ENCODE measurements around the gene HMGN2. TPM values are rescaled to one million over a fixed set of nuclear protein-coding genes. Genes with fewer than 3 reads are reported as not detected.

The HMGN2 gene
- total RNA-seq, 1 experiment from 2014 or later: 414 TPM

DNA sequence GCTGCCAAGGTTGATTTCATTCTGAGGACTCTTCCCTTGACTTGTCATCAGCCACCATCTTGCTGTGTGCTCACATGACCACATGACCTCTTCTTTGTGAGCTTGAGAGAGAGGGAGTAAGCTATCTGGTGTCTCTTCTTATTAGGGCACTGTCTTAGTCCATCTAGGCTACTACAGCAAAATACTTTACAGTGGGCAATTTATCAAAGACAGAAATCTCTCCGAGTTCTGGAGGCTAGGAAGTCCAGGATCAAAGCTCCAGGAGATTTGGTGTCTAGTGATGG is 45.5 kb downstream of the HMGN2 start:
- no peaks in the 10 kb centered on the region for H3K36me3 Mint-ChIP-seq
- no peak for DNase-seq (ENCODE audit: low spot score)

DNA sequence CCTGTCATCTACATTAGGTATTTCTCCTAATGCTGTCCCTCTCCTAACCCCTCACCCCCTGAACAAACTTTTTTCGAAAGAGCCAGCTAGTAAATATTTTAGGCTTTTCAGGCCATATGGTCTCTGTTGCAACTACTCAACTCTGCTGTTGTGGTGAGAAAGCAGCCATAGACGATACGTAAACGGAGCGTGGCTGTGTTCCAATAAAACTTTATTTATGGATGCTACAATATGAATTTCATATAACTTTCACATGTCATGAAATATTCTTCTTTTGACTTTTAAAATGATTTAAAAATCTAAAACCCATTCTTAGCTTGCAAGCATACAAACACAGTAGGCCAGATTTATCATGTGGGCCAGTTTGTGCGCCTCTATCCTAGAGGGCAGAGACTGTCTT is 46.1 kb downstream of the HMGN2 start:
- Mint-ChIP-seq H3K36me3 (no peaks in the 10 kb centered on the region), H3K4me1 (peaks cover 9% of the 10 kb centered on the region), H3K9me3 (no peaks in the 10 kb centered on the region), H3K27ac (no peak overlapping the region), H3K27me3 (ENCODE audit: low read depth) (no peaks in the 10 kb centered on the region), H3K4me3 (no peak overlapping the region)
- POLR2A ChIA-PET: interaction anchor here (0.5 kb wide), 1 partner anchor 267 kb away, joined by 3 read pairs; no protein-coding TSS in a partner anchor
- no peak for DNase-seq (ENCODE audit: low spot score)
- ATAC-seq: no peak
- CTCF ChIA-PET: interaction anchor here (0.9 kb wide), 1 partner anchor 19 kb away, joined by 3 read pairs; no protein-coding TSS in a partner anchor
- TF ChIP-seq ETV6 (CRISPR knock-in tag; IDR thresholded peaks at IDR 0.05) (no peak), ZNF423 (CRISPR knock-in tag; IDR thresholded peaks at IDR 0.05) (no peak), MYBL2 (CRISPR knock-in tag; IDR thresholded peaks at IDR 0.05) (no peak), OVOL2 (CRISPR knock-in tag; IDR thresholded peaks at IDR 0.05; ENCODE audit: borderline replicate concordance) (no peak), FOXP1 (CRISPR knock-in tag; IDR thresholded peaks at IDR 0.05; ENCODE audit: borderline replicate concordance) (no peak), RELA (CRISPR knock-in tag; IDR thresholded peaks at IDR 0.05; ENCODE audit: borderline replicate concordance) (no peak), ZNF671 (CRISPR knock-in tag; IDR thresholded peaks at IDR 0.05) (no peak), SMAD4 (CRISPR knock-in tag; IDR thresholded peaks at IDR 0.05) (no peak), NFATC4 (CRISPR knock-in tag; IDR thresholded peaks at IDR 0.05) (no peak), HMGA2 (CRISPR knock-in tag; IDR thresholded peaks at IDR 0.05) (no peak)
- TF ChIP-seq, protein P1, sequence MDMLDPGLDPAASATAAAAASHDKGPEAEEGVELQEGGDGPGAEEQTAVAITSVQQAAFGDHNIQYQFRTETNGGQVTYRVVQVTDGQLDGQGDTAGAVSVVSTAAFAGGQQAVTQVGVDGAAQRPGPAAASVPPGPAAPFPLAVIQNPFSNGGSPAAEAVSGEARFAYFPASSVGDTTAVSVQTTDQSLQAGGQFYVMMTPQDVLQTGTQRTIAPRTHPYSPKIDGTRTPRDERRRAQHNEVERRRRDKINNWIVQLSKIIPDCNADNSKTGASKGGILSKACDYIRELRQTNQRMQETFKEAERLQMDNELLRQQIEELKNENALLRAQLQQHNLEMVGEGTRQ (CRISPR knock-in tag; IDR thresholded peaks at IDR 0.05): no peak
- TF ChIP-seq, protein P2, sequence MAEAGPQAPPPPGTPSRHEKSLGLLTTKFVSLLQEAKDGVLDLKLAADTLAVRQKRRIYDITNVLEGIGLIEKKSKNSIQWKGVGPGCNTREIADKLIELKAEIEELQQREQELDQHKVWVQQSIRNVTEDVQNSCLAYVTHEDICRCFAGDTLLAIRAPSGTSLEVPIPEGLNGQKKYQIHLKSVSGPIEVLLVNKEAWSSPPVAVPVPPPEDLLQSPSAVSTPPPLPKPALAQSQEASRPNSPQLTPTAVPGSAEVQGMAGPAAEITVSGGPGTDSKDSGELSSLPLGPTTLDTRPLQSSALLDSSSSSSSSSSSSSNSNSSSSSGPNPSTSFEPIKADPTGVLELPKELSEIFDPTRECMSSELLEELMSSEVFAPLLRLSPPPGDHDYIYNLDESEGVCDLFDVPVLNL (CRISPR knock-in tag; IDR thresholded peaks at IDR 0.05; ENCODE audit: borderline replicate concordance, low read depth): no peak
- TF ChIP-seq, protein P3, sequence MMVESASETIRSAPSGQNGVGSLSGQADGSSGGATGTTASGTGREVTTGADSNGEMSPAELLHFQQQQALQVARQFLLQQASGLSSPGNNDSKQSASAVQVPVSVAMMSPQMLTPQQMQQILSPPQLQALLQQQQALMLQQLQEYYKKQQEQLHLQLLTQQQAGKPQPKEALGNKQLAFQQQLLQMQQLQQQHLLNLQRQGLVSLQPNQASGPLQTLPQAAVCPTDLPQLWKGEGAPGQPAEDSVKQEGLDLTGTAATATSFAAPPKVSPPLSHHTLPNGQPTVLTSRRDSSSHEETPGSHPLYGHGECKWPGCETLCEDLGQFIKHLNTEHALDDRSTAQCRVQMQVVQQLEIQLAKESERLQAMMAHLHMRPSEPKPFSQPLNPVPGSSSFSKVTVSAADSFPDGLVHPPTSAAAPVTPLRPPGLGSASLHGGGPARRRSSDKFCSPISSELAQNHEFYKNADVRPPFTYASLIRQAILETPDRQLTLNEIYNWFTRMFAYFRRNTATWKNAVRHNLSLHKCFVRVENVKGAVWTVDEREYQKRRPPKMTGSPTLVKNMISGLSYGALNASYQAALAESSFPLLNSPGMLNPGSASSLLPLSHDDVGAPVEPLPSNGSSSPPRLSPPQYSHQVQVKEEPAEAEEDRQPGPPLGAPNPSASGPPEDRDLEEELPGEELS (CRISPR knock-in tag; IDR thresholded peaks at IDR 0.05): no peak
- TF ChIP-seq, protein P4, sequence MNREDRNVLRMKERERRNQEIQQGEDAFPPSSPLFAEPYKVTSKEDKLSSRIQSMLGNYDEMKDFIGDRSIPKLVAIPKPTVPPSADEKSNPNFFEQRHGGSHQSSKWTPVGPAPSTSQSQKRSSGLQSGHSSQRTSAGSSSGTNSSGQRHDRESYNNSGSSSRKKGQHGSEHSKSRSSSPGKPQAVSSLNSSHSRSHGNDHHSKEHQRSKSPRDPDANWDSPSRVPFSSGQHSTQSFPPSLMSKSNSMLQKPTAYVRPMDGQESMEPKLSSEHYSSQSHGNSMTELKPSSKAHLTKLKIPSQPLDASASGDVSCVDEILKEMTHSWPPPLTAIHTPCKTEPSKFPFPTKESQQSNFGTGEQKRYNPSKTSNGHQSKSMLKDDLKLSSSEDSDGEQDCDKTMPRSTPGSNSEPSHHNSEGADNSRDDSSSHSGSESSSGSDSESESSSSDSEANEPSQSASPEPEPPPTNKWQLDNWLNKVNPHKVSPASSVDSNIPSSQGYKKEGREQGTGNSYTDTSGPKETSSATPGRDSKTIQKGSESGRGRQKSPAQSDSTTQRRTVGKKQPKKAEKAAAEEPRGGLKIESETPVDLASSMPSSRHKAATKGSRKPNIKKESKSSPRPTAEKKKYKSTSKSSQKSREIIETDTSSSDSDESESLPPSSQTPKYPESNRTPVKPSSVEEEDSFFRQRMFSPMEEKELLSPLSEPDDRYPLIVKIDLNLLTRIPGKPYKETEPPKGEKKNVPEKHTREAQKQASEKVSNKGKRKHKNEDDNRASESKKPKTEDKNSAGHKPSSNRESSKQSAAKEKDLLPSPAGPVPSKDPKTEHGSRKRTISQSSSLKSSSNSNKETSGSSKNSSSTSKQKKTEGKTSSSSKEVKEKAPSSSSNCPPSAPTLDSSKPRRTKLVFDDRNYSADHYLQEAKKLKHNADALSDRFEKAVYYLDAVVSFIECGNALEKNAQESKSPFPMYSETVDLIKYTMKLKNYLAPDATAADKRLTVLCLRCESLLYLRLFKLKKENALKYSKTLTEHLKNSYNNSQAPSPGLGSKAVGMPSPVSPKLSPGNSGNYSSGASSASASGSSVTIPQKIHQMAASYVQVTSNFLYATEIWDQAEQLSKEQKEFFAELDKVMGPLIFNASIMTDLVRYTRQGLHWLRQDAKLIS (CRISPR knock-in tag; IDR thresholded peaks at IDR 0.05; ENCODE audit: borderline replicate concordance): no peak
- TF ChIP-seq, protein P5, sequence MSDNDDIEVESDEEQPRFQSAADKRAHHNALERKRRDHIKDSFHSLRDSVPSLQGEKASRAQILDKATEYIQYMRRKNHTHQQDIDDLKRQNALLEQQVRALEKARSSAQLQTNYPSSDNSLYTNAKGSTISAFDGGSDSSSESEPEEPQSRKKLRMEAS (CRISPR knock-in tag; IDR thresholded peaks at IDR 0.05): no peak
- TF ChIP-seq, protein P6, sequence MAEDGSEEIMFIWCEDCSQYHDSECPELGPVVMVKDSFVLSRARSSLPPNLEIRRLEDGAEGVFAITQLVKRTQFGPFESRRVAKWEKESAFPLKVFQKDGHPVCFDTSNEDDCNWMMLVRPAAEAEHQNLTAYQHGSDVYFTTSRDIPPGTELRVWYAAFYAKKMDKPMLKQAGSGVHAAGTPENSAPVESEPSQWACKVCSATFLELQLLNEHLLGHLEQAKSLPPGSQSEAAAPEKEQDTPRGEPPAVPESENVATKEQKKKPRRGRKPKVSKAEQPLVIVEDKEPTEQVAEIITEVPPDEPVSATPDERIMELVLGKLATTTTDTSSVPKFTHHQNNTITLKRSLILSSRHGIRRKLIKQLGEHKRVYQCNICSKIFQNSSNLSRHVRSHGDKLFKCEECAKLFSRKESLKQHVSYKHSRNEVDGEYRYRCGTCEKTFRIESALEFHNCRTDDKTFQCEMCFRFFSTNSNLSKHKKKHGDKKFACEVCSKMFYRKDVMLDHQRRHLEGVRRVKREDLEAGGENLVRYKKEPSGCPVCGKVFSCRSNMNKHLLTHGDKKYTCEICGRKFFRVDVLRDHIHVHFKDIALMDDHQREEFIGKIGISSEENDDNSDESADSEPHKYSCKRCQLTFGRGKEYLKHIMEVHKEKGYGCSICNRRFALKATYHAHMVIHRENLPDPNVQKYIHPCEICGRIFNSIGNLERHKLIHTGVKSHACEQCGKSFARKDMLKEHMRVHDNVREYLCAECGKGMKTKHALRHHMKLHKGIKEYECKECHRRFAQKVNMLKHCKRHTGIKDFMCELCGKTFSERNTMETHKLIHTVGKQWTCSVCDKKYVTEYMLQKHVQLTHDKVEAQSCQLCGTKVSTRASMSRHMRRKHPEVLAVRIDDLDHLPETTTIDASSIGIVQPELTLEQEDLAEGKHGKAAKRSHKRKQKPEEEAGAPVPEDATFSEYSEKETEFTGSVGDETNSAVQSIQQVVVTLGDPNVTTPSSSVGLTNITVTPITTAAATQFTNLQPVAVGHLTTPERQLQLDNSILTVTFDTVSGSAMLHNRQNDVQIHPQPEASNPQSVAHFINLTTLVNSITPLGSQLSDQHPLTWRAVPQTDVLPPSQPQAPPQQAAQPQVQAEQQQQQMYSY (CRISPR knock-in tag; IDR thresholded peaks at IDR 0.05): no peak

More for the DNA sequence above, 45.5 kb downstream of the HMGN2 start:
- Mint-ChIP-seq H3K4me3 (no peak overlapping the region), H3K27ac (no peak overlapping the region), H3K9me3 (no peaks in the 10 kb centered on the region), H3K27me3 (ENCODE audit: low read depth) (no peaks in the 10 kb centered on the region), H3K4me1 (peaks cover 9% of the 10 kb centered on the region)
- POLR2A ChIA-PET: interaction anchor here (0.5 to 1.2 kb wide), 4 partner anchors 14 to 432 kb away, joined by 3 to 4 read pairs (median 4); no protein-coding TSS in a partner anchor
- TF ChIP-seq, protein P7, sequence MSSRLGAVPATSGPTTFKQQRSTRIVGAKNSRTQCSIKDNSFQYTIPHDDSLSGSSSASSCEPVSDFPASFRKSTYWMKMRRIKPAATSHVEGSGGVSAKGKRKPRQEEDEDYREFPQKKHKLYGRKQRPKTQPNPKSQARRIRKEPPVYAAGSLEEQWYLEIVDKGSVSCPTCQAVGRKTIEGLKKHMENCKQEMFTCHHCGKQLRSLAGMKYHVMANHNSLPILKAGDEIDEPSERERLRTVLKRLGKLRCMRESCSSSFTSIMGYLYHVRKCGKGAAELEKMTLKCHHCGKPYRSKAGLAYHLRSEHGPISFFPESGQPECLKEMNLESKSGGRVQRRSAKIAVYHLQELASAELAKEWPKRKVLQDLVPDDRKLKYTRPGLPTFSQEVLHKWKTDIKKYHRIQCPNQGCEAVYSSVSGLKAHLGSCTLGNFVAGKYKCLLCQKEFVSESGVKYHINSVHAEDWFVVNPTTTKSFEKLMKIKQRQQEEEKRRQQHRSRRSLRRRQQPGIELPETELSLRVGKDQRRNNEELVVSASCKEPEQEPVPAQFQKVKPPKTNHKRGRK (CRISPR knock-in tag; IDR thresholded peaks at IDR 0.05; ENCODE audit: borderline replicate concordance): no peak
- TF ChIP-seq, protein P8, sequence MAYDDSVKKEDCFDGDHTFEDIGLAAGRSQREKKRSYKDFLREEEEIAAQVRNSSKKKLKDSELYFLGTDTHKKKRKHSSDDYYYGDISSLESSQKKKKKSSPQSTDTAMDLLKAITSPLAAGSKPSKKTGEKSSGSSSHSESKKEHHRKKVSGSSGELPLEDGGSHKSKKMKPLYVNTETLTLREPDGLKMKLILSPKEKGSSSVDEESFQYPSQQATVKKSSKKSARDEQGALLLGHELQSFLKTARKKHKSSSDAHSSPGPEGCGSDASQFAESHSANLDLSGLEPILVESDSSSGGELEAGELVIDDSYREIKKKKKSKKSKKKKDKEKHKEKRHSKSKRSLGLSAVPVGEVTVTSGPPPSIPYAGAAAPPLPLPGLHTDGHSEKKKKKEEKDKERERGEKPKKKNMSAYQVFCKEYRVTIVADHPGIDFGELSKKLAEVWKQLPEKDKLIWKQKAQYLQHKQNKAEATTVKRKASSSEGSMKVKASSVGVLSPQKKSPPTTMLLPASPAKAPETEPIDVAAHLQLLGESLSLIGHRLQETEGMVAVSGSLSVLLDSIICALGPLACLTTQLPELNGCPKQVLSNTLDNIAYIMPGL (CRISPR knock-in tag; IDR thresholded peaks at IDR 0.05): no peak
- ATAC-seq: no peak
- CTCF ChIA-PET: interaction anchor here (0.7 to 1.8 kb wide), 6 partner anchors 10 to 341 kb away, joined by 3 to 8 read pairs (median 3); no protein-coding TSS in a partner anchor

All from WTC11 (cell line).